H1 (cell line): ENCODE results near the gene SLFN12L. TPM values are rescaled to one million over a fixed set of nuclear protein-coding genes. Genes with fewer than 3 reads are reported as not detected.
A peak's percentile ranks its signal among the peaks of the same experiment; 100 is the strongest.

Experiments
- CTCF ChIA-PET: fragments of 300-600 bp; sonication (Branson Sonifier 250); formaldehyde crosslinking; loops from one replicate; lab custom pipeline; 2021; ENCODE audit not compliant: partially characterized antibody; lab: Charles Lee
- POLR2A ChIA-PET: fragments of 300-600 bp; sonication (Branson Sonifier 250); formaldehyde crosslinking; loops from one replicate; lab custom pipeline; 2021; ENCODE audit warnings: inconsistent platforms; ENCODE audit not compliant: partially characterized antibody; lab: Charles Lee
- DNase-seq, 2 experiments: peaks; one replicate each; pipeline versions ENCODE4 v3.0.0 to v3.0.0-alpha.2; 2010 to 2022; ENCODE audit warnings: low spot score in 2 of 2, low read depth in 1 of 2, mixed read lengths in 1 of 2
- FAIRE-seq: peaks from 2 replicates; lab custom pipeline; 2011; peaks lifted over from hg19 to GRCh38; lab: Jason Lieb, UNC
- H2AFZ ChIP-seq: 2 replicates; pipeline ENCODE4 v1.8.1; 2012; ENCODE audit warnings: low read length, inconsistent platforms
- H2AK5ac ChIP-seq: 2 replicates; pipeline ENCODE4 v1.6.1; 2013; ENCODE audit warnings: low read depth, low read length
- H2BK120ac ChIP-seq: replicated peaks from 2 replicates; pipeline ENCODE3; 2013; ENCODE audit warnings: low read depth, low read length, inconsistent platforms
- H2BK12ac ChIP-seq: 2 replicates; pipeline ENCODE4 v1.6.1; 2013; ENCODE audit warnings: low read depth, low read length
- H2BK15ac ChIP-seq: 2 replicates; pipeline ENCODE4 v1.6.1; 2013; ENCODE audit warnings: low read length
- H2BK20ac ChIP-seq: 2 replicates; pipeline ENCODE4 v1.6.1; 2013; ENCODE audit warnings: low read length
- H2BK5ac ChIP-seq: 2 replicates; pipeline ENCODE4 v1.6.1; 2013; ENCODE audit warnings: low read depth, low read length
- H3K14ac ChIP-seq: 2 replicates; pipeline ENCODE4 v1.6.1; 2013; ENCODE audit warnings: inconsistent platforms; ENCODE audit not compliant: insufficient read length
- H3K18ac ChIP-seq: 2 replicates; pipeline ENCODE4 v1.6.1; 2013; ENCODE audit warnings: low read length; ENCODE audit errors: extremely low read depth
- H3K23ac ChIP-seq: 2 replicates; pipeline ENCODE4 v1.6.1; 2013; ENCODE audit warnings: inconsistent platforms; ENCODE audit not compliant: insufficient read length
- H3K23me2 ChIP-seq: 2 replicates; pipeline ENCODE4 v1.6.1; 2013; ENCODE audit warnings: low read depth, low read length
- H3K27ac ChIP-seq: 2 replicates; pipeline ENCODE4 v1.6.1; 2011; ENCODE audit warnings: low read depth, low read length, inconsistent platforms
- H3K27me3 ChIP-seq, 4 experiments: replicated peaks in 1 of 4; 1 replicate in 1 of 4; 2 replicates in 3 of 4; pipeline versions ENCODE4 v1.6.1 to v1.8.1; 2011 to 2013; ENCODE audit warnings: low read length in 3 of 4, mild to moderate bottlenecking in 3 of 4, inconsistent platforms in 2 of 4, mixed read lengths in 2 of 4, moderate library complexity in 1 of 4; ENCODE audit not compliant: control insufficient read depth in 3 of 4, insufficient read depth in 3 of 4; ENCODE audit errors: extremely low read depth in 1 of 4
- H3K36me3 ChIP-seq, 4 experiments: 2 replicates each; pipeline versions ENCODE4 v1.6.1 to v1.8.1; 2011 to 2013; ENCODE audit warnings: mild to moderate bottlenecking in 4 of 4, low read length in 3 of 4, moderate library complexity in 2 of 4, control low read depth in 1 of 4, inconsistent platforms in 1 of 4; ENCODE audit not compliant: insufficient read depth in 4 of 4, control insufficient read depth in 2 of 4
- H3K4ac ChIP-seq: replicated peaks from 2 replicates; pipeline ENCODE3; 2013; ENCODE audit warnings: low read length, low read depth, mixed read lengths, inconsistent platforms; ENCODE audit not compliant: insufficient read length
- H3K4me1 ChIP-seq, 4 experiments: replicated peaks in 1 of 4; 1 replicate in 1 of 4; 2 replicates in 3 of 4; pipeline versions ENCODE4 v1.6.1 to v1.8.1; 2011 to 2013; ENCODE audit warnings: low read length in 3 of 4, inconsistent platforms in 2 of 4, mixed read lengths in 1 of 4; ENCODE audit not compliant: insufficient read depth in 4 of 4, control insufficient read depth in 3 of 4
- H3K4me2 ChIP-seq, 2 experiments: 2 replicates each; pipeline versions ENCODE4 v1.6.1 to v1.8.1; 2011 to 2013; ENCODE audit warnings: low read depth in 2 of 2, low read length in 2 of 2, control low read depth in 1 of 2, inconsistent platforms in 1 of 2, mild to moderate bottlenecking in 1 of 2; ENCODE audit not compliant: insufficient read depth in 1 of 2
- H3K4me3 ChIP-seq, 4 experiments: fragments of 200-600, 300-600 bp in 1 of 4; sonication (generic), shearing (Covaris generic), sonication (Bioruptor Twin) in 1 of 4; 2 replicates each; pipeline versions ENCODE4 v1.5.1 to v1.8.1; 2011 to 2016; ENCODE audit warnings: low read length in 4 of 4, low read depth in 3 of 4, control low read depth in 2 of 4, inconsistent platforms in 2 of 4, mild to moderate bottlenecking in 2 of 4, mixed read lengths in 1 of 4, moderate library complexity in 1 of 4; ENCODE audit not compliant: insufficient read depth in 2 of 4; ENCODE audit errors: extremely low read depth in 1 of 4
- H3K56ac ChIP-seq: replicated peaks from 2 replicates; pipeline ENCODE3; 2013; ENCODE audit warnings: low read depth, mild to moderate bottlenecking, mixed read lengths, low read length, inconsistent platforms; ENCODE audit not compliant: insufficient read length
- H3K79me1 ChIP-seq: 2 replicates; pipeline ENCODE4 v1.6.1; 2013; ENCODE audit warnings: low read depth, low read length, control low read depth
- H3K79me2 ChIP-seq, 2 experiments: 2 replicates each; pipeline versions ENCODE4 v1.6.1 to v1.8.1; 2012 to 2013; ENCODE audit warnings: low read length in 2 of 2, mild to moderate bottlenecking in 2 of 2, inconsistent platforms in 1 of 2; ENCODE audit not compliant: insufficient read depth in 2 of 2, control insufficient read depth in 1 of 2
- H3K9ac ChIP-seq, 4 experiments: replicated peaks in 1 of 4; 1 replicate in 1 of 4; 2 replicates in 3 of 4; pipeline versions ENCODE4 v1.6.1 to v1.8.1; 2011 to 2013; ENCODE audit warnings: low read depth in 3 of 4, low read length in 3 of 4, control low read depth in 2 of 4, mild to moderate bottlenecking in 2 of 4, moderate library complexity in 2 of 4, inconsistent platforms in 1 of 4; ENCODE audit errors: extremely low read depth in 1 of 4
- H3K9me3 ChIP-seq, 2 experiments: 2 replicates each; pipeline versions ENCODE4 v1.6.1 to v1.8.1; 2012 to 2013; ENCODE audit warnings: mild to moderate bottlenecking in 2 of 2, moderate library complexity in 2 of 2, control low read depth in 1 of 2, inconsistent platforms in 1 of 2, low read depth in 1 of 2, low read length in 1 of 2, mixed read lengths in 1 of 2; ENCODE audit not compliant: insufficient read depth in 2 of 2
- H4K20me1 ChIP-seq, 2 experiments: replicated peaks in 1 of 2; 2 replicates each; pipeline versions ENCODE3 to v1.8.1; 2011 to 2013; ENCODE audit warnings: inconsistent platforms in 2 of 2, low read length in 2 of 2, mild to moderate bottlenecking in 1 of 2; ENCODE audit not compliant: insufficient read depth in 2 of 2, control insufficient read depth in 1 of 2
- H4K5ac ChIP-seq: 2 replicates; pipeline ENCODE4 v1.6.1; 2013; ENCODE audit warnings: low read length, low read depth, mixed read lengths, inconsistent platforms; ENCODE audit not compliant: insufficient read length
- H4K8ac ChIP-seq: 2 replicates; pipeline ENCODE4 v1.8.0; 2013; ENCODE audit warnings: mild to moderate bottlenecking, moderate library complexity, low read length, inconsistent platforms; ENCODE audit not compliant: insufficient read depth; ENCODE audit errors: extremely low read depth
- H4K91ac ChIP-seq: replicated peaks from 2 replicates; pipeline ENCODE3; 2013; ENCODE audit warnings: low read length, mixed read lengths, inconsistent platforms; ENCODE audit not compliant: insufficient read length
- ASH2L ChIP-seq: fragments of 200-600, 300-600 bp; sonication (generic); IDR thresholded peaks from one replicate; pipeline ENCODE4 v1.7.1; 2017; ENCODE audit warnings: low read length
- CBX5 ChIP-seq: fragments of 300-800, 300-1000 bp; sonication (generic); IDR thresholded peaks from 2 replicates; pipeline ENCODE4 v1.7.1; 2016; ENCODE audit warnings: antibody characterized with exemption, low read length, low read depth
- EP300 ChIP-seq, 2 experiments: IDR thresholded peaks; 1 replicate in 1 of 2; 2 replicates in 1 of 2; pipeline ENCODE4 v1.6.1; 2011 to 2012; ENCODE audit warnings: low read depth in 2 of 2, low read length in 2 of 2, mild to moderate bottlenecking in 2 of 2, borderline replicate concordance in 1 of 2, inconsistent platforms in 1 of 2, moderate library complexity in 1 of 2
- POLR2AphosphoS5 ChIP-seq: IDR thresholded peaks from 2 replicates; pipeline ENCODE4 v1.6.1; 2011; ENCODE audit warnings: low read depth, low read length
- RBBP5 ChIP-seq: IDR thresholded peaks from 2 replicates; pipeline ENCODE4 v1.7.1; 2012; ENCODE audit warnings: low read depth, mild to moderate bottlenecking, inconsistent platforms, low read length, moderate library complexity, borderline replicate concordance
- SIN3A ChIP-seq, 2 experiments: IDR thresholded peaks in 1 of 2; conservative IDR thresholded peaks in 1 of 2; 2 replicates each; pipeline ENCODE4 v1.6.1; 2011 to 2012; ENCODE audit warnings: low read length in 2 of 2, improper control_type of control experiment in 1 of 2, low read depth in 1 of 2, mild to moderate bottlenecking in 1 of 2
- SP1 ChIP-seq: IDR thresholded peaks from 2 replicates; pipeline ENCODE4 v1.6.1; 2011; ENCODE audit warnings: low read depth, low read length
- SUZ12 ChIP-seq: fragments of 200-600 bp; sonication (generic); IDR thresholded peaks from 2 replicates; pipeline ENCODE4 v1.6.1; 2012; ENCODE audit warnings: mild to moderate bottlenecking, inconsistent platforms, low read length, moderate library complexity, mixed read lengths
- TBP ChIP-seq: IDR thresholded peaks from 2 replicates; pipeline ENCODE4 v1.6.1; 2011; ENCODE audit warnings: low read depth, low read length, improper control_type of control experiment
- TCF12 ChIP-seq: IDR thresholded peaks from 2 replicates; pipeline ENCODE4 v1.6.1; 2011; ENCODE audit warnings: low read depth, mild to moderate bottlenecking, low read length
- WGBS, 2 experiments: shearing (Covaris generic) in 1 of 2; methylation state at CpG; one replicate each; pipeline versions ENCODE4 v1.1.6 to v1.1.7; 2013 to 2015; ENCODE audit warnings: low lambda C conversion rate in 2 of 2, mixed read lengths in 2 of 2, inconsistent platforms in 1 of 2, low coverage in 1 of 2, missing lambda C conversion rate in 1 of 2; ENCODE audit not compliant: insufficient replicate concordance in 2 of 2, insufficient coverage in 1 of 2, insufficient read length in 1 of 2; ENCODE audit errors: extremely low coverage in 1 of 2, missing lambda C conversion rate in 1 of 2; 5-methylcytosine and 5-hydroxymethylcytosine counted together
- polyA plus RNA-seq, 7 experiments: library from polyadenylated mRNA; depleted of rRNA in 3 of 7; stranded (reverse) in 5 of 7; unstranded in 2 of 7; fragments of >200 nt in 5 of 7; fragments of 200-250 nt in 2 of 7; gene quantifications; 1 replicate in 5 of 7; 2 replicates in 1 of 7; 4 replicates in 1 of 7; pipeline versions ENCODE4 v1.2.1 to v1.2.3, GENCODE V29; 2011 to 2013; ENCODE audit warnings: missing spikeins in 2 of 7, mixed read lengths in 2 of 7
- total RNA-seq: library from RNA; stranded (reverse); fragmentation: NEBNext Ultra II Directional; extraction: Animal tissue kit (Norgen Biotek cat#: 25700); gene quantifications from 2 replicates; pipeline ENCODE4 v1.2.1, GENCODE V29; 2021
- TF ChIP-seq, protein P1 (sequence below): IDR thresholded peaks from 2 replicates; pipeline ENCODE4 v1.6.1; 2011; ENCODE audit warnings: low read depth, mild to moderate bottlenecking, low read length; ENCODE audit not compliant: insufficient read depth
- TF ChIP-seq, protein P2 (sequence below): IDR thresholded peaks from 2 replicates; pipeline ENCODE4 v1.6.1; 2012; ENCODE audit warnings: inconsistent platforms

SLFN12L gene
- total and polyA plus RNA-seq, 2 of the 8 experiments (the other 6 are each of a cell fraction or from before 2014, with no cell fraction given) = not detected

DNA sequence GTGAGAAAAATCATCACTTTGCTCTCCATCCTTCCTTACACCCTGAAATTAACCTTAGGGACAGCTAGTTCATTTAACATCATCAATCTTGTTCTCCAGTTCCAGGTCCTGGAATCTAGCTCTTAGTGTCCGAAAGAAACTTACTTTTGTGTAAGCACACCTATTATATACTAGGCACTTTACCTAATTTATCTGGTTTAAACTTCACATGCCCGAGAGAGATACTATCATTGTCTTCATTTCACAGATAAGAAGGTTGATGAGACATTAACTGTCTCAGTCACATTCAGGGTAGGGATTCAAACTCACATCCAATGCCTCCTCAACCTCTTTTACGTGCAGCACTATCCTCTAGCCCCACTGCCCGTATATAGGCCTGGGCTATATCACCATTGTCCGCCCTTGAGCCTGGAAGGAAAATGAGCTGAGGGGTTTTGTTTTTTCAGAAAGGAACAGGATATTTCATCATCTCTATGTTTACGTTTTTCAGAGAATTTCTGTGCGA lies 49.1 kb upstream of the SLFN12L start:
- H3K4me1 ChIP-seq = peaks cover 0 to 3% (median 0%) of the 10 kb centered on the region in 4 experiments; a peak in 2 of 7 replicates
- H2AK5ac ChIP-seq = no peak overlapping the region
- H3K23me2 ChIP-seq = no peaks in the 10 kb centered on the region; the same call in 1 of the 2 replicates
- no peak overlapping the region for H3K18ac ChIP-seq
- H3K79me2 ChIP-seq = peaks cover 4 to 36% of the 10 kb centered on the region in 2 experiments; a peak in 3 of 4 replicates
- H3K36me3 ChIP-seq = no peaks in the 10 kb centered on the region
- H2BK15ac ChIP-seq = no peak overlapping the region
- no peak overlapping the region for H2BK20ac ChIP-seq
- H4K5ac ChIP-seq = no peak overlapping the region
- H3K27ac ChIP-seq = peak overlapping the region; percentile 96; the same call in 1 of the 2 replicates
- no peak overlapping the region for H3K14ac ChIP-seq
- peaks cover 0 to 5% (median 0%) of the 10 kb centered on the region in 4 experiments; a peak in 3 of 7 replicates for H3K27me3 ChIP-seq
- CTCF ChIA-PET = interaction anchor here (0.6 to 1.6 kb wide), 6 partner anchors 8 to 468 kb away, joined by 3 to 5 read pairs (median 3); no protein-coding TSS in a partner anchor
- POLR2A ChIA-PET = interaction anchor here (0.7 to 2.4 kb wide), 8 partner anchors 9 to 143 kb away, joined by 3 to 10 read pairs (median 4); partner anchors contain the start of genes PEX12 and SLFN14
- H4K91ac ChIP-seq = no peak overlapping the region
- H2BK12ac ChIP-seq = no peak overlapping the region; the same call in 1 of the 2 replicates
- H2BK5ac ChIP-seq = no peak overlapping the region; the same call in 1 of the 2 replicates
- no peak overlapping the region for H3K56ac ChIP-seq
- no peak overlapping the region for H4K8ac ChIP-seq
- peak overlapping the region; percentile 86 to 99 (median 96) for H3K4me3 ChIP-seq
- DNase-seq (no peak), FAIRE-seq (no peak)
- H3K79me1 ChIP-seq = peaks cover 3% of the 10 kb centered on the region
- H2AFZ ChIP-seq = peak overlapping the region; percentile 45
- no peak overlapping the region for H2BK120ac ChIP-seq
- no peak overlapping the region for H3K23ac ChIP-seq
- WGBS, 2 experiments = 40% methylated on average over 7 of the region's 7 CpGs; no CpG with 5 or more reads in 1 of the 2 experiments
- H3K9me3 ChIP-seq = no peaks in the 10 kb centered on the region
- no peak overlapping the region for H3K4ac ChIP-seq
- H4K20me1 ChIP-seq = no peaks in the 10 kb centered on the region
- H3K4me2 ChIP-seq = peak overlapping the region; percentile 25 to 82
- peak overlapping the region; percentile 51 to 97 (median 80); a peak in 6 of 7 replicates for H3K9ac ChIP-seq
- TF ChIP-seq SIN3A (conservative IDR thresholded peaks at IDR 0.05 in 1 of 2, IDR thresholded peaks at IDR 0.05 in 1 of 2; ENCODE audit: low read depth in 1 of 2, low read length in 2 of 2) (no peak), RBBP5 (no peak), TCF12 (no peak), TBP (no peak), ASH2L (no peak), SP1 (no peak), EP300 (IDR thresholded peaks at IDR 0.05; ENCODE audit: borderline replicate concordance in 1 of 2, low read depth in 2 of 2, low read length in 2 of 2) (no peak), SUZ12 (no peak), CBX5 (no peak), POLR2AphosphoS5 (no peak)
- TF ChIP-seq, protein P1, sequence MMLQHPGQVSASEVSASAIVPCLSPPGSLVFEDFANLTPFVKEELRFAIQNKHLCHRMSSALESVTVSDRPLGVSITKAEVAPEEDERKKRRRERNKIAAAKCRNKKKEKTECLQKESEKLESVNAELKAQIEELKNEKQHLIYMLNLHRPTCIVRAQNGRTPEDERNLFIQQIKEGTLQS = no peak
- TF ChIP-seq, protein P2, sequence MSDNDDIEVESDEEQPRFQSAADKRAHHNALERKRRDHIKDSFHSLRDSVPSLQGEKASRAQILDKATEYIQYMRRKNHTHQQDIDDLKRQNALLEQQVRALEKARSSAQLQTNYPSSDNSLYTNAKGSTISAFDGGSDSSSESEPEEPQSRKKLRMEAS = no peak
